Chondrocyte (in vitro differentiated cells): ENCODE measurements around the gene IER5L. TPM values are rescaled to one million over a fixed set of nuclear protein-coding genes. Genes with fewer than 3 reads are reported as not detected.
"Not testable (repeated sequence)": the region's sequence is repeated elsewhere in the genome, so short reads cannot be mapped to it uniquely, and the experiment has no call there.

Experiments
- DNase-seq: peaks from one replicate; pipeline ENCODE4 v3.0.0; 2021; ENCODE audit warnings: mixed read lengths, low spot score
- H3K27ac Mint-ChIP-seq: one replicate; pipeline ENCODE4 v1.8.0; 2021; ENCODE audit warnings: mild to moderate bottlenecking, moderate library complexity, mixed read lengths; ENCODE audit not compliant: unreplicated experiment
- H3K27me3 Mint-ChIP-seq: 2 replicates; pipeline ENCODE4 v1.8.0; 2021; ENCODE audit warnings: low read depth, mixed read lengths
- H3K36me3 Mint-ChIP-seq: 2 replicates; pipeline ENCODE4 v1.8.0; 2021; ENCODE audit warnings: low read depth, mixed read lengths
- H3K4me1 Mint-ChIP-seq: 2 replicates; pipeline ENCODE4 v1.8.0; 2021; ENCODE audit warnings: low read depth, mild to moderate bottlenecking, mixed read lengths
- H3K4me3 Mint-ChIP-seq: one replicate; pipeline ENCODE4 v1.8.0; 2021; ENCODE audit warnings: mild to moderate bottlenecking, moderate library complexity, mixed read lengths; ENCODE audit not compliant: unreplicated experiment
- H3K9me3 Mint-ChIP-seq: 2 replicates; pipeline ENCODE4 v1.8.0; 2021; ENCODE audit warnings: low read depth, mixed read lengths
- total RNA-seq: library from RNA; stranded (reverse); gene quantifications from 3 replicates; pipeline ENCODE4 v1.2.1, GENCODE V29; 2021
- TF ChIP-seq, protein P1 (sequence below): fragments of 200-600 bp; sonication (generic); IDR thresholded peaks from 2 replicates; pipeline ENCODE4 v1.5.0; 2021; ENCODE audit warnings: antibody characterized with exemption, mild to moderate bottlenecking, moderate library complexity

IER5L gene
- total RNA-seq, 1 donor from 2014 or later = 37.2 TPM

DNA sequence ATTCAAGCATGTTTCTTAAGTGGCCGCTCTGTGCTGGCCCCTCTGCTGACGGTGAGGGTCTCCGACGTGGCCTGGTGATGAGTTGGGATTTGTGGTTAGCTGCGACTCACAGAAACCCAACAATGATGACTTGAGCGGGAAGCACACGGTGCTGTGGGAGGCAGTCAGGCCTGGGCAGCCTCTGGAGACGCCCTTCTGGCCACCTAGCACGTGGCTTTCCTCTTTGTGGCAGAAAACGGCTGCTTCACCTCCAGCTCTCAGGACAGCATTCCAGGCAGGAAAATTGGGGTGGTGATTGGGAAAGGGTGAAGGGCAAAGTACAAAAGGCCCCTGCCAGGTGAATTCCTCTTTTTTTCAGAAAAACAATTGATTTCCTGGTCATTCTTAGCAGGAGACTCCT is 17.5 kb upstream of the IER5L start:
- no peak for DNase-seq
- no peaks in the 10 kb centered on the region for H3K27me3 Mint-ChIP-seq
- no peak overlapping the region for H3K4me3 Mint-ChIP-seq
- H3K9me3 Mint-ChIP-seq = peaks cover 7% of the 10 kb centered on the region
- peaks cover 18% of the 10 kb centered on the region for H3K4me1 Mint-ChIP-seq
- TF ChIP-seq, protein P1, sequence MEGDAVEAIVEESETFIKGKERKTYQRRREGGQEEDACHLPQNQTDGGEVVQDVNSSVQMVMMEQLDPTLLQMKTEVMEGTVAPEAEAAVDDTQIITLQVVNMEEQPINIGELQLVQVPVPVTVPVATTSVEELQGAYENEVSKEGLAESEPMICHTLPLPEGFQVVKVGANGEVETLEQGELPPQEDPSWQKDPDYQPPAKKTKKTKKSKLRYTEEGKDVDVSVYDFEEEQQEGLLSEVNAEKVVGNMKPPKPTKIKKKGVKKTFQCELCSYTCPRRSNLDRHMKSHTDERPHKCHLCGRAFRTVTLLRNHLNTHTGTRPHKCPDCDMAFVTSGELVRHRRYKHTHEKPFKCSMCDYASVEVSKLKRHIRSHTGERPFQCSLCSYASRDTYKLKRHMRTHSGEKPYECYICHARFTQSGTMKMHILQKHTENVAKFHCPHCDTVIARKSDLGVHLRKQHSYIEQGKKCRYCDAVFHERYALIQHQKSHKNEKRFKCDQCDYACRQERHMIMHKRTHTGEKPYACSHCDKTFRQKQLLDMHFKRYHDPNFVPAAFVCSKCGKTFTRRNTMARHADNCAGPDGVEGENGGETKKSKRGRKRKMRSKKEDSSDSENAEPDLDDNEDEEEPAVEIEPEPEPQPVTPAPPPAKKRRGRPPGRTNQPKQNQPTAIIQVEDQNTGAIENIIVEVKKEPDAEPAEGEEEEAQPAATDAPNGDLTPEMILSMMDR = no peak
- peaks cover 1% of the 10 kb centered on the region for H3K36me3 Mint-ChIP-seq
- H3K27ac Mint-ChIP-seq = no peak overlapping the region

DNA sequence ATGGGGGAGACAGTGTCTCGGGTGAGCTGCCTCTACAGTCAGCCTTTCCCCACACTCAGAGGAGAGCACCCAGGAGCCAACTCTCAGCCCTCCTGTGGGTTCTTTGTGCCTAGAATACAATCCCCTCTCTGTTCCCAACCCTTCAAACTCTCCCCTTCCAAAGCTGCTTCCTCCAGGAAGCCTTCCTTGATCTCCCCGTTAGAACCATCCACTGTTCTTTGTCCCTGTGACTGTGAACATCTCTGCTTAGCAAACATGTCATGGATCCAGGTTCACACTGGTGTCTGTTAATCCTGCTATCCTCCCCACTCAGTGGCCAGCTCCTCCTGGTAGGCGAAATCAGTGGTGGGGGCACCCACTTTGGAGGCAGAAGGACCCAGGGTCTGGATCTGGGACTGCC is 16.2 kb upstream of the IER5L start:
- Mint-ChIP-seq H3K4me1 (peaks cover 18% of the 10 kb centered on the region), H3K27ac (no peak overlapping the region), H3K9me3 (peaks cover 7% of the 10 kb centered on the region), H3K27me3 (no peaks in the 10 kb centered on the region), H3K36me3 (peaks cover 1% of the 10 kb centered on the region), H3K4me3 (no peak overlapping the region)
- no peak for DNase-seq
- TF ChIP-seq, protein P1 = no peak

DNA sequence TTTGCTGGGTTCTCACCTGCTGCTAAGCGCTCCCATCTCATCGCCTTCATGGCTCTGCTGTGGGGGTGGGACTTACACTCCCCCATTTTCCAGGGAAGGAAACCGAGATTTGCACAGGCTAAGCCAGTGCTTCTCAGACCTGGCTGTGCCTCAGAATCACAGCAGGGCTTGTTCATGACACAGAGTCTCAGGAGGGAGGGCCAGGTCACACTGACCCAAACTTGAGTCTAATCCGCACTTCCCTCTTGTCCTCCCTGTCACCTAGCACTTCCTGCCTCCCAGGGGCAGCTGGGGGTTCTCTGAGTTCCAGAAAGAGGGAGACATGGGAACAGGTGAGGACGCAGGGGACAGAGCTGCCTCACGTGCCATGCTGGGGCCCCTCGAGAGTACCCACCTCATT is 15.6 kb upstream of the IER5L start:
- no peak for DNase-seq
- Mint-ChIP-seq H3K4me3 (no peak overlapping the region), H3K4me1 (peaks cover 12% of the 10 kb centered on the region), H3K27ac (no peak overlapping the region), H3K27me3 (no peaks in the 10 kb centered on the region), H3K9me3 (peaks cover 7% of the 10 kb centered on the region), H3K36me3 (peaks cover 1% of the 10 kb centered on the region)
- TF ChIP-seq, protein P1 = no peak

DNA sequence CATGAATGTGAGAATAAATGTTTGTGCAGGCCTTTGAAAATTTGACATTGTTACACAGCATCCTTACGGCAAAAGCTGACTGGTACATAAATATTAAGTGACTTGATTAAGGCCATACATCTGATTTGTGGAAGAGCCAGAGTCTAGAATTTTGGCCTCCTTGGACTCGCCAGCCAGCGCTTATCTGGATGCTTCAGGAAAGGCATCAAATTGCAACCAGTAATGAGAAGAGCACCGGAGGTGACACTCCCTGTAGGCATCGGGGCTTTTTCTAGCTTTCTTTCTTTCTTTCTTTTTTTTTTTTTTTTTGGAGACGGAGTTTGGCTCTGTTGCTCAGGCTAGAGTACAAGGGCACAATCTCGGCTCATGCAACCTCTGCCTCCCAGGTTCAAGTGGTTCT is 13.2 kb upstream of the IER5L start:
- no peak for DNase-seq
- Mint-ChIP-seq H3K9me3 (peaks cover 9% of the 10 kb centered on the region), H3K4me1 (no peaks in the 10 kb centered on the region), H3K27me3 (no peaks in the 10 kb centered on the region), H3K27ac (no peak overlapping the region), H3K36me3 (peaks cover 1% of the 10 kb centered on the region), H3K4me3 (no peak overlapping the region)
- TF ChIP-seq, protein P1 = no peak

DNA sequence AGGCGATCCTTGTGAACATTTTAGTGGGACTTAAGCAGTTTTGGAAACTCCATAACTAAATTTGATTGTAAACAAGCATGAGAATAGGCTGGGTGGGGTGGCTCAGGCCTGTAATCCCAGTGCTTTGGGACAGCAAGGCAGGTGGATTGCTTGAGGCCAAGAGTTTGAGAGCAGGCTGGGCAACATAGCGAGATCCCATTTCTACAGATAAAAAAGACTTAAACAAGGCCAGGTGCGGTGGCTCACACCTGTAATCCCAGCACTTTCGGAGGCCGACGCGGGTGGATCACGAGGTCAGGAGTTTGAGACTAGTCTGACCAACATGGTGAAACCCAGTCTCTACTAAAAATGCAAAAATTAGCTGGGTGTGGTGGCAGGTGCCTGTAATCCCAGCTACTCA is 11.9 kb upstream of the IER5L start:
- DNase-seq, H3K27me3 Mint-ChIP-seq, H3K9me3 Mint-ChIP-seq, H3K4me1 Mint-ChIP-seq, H3K4me3 Mint-ChIP-seq, H3K27ac Mint-ChIP-seq, H3K36me3 Mint-ChIP-seq: not testable (repeated sequence)

DNA sequence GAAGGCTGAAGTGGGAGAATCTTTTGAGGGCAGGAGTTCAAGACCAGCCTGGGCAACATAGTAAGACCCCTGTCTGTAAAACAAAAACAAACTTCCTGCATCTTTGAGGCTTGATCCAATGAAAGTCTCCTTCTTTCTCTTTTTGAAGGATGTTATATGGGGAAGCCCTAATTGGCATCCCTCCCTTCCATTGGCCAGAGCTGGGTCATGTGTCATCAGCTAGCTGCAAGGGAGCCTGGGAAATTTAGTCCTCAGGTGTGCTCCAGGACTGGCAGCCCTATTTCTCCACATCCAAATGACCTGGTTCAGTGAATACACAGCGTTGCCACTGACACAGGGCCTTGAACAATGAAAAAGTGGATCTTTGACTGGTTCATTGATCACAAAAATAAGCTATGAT is 9.0 kb upstream of the IER5L start:
- TF ChIP-seq, protein P1 = no peak
- Mint-ChIP-seq H3K27ac (no peak overlapping the region), H3K9me3 (peaks cover 2% of the 10 kb centered on the region), H3K36me3 (no peaks in the 10 kb centered on the region), H3K27me3 (no peaks in the 10 kb centered on the region), H3K4me3 (no peak overlapping the region), H3K4me1 (peaks cover 6% of the 10 kb centered on the region)
- no peak for DNase-seq
